GM19463 (cell line): ENCODE data around the gene ADAMTS19.
"Not testable (repeated sequence)": the region's sequence is repeated elsewhere in the genome, so short reads cannot be mapped to it uniquely, and the experiment has no call there.

Experiments used
- ATAC-seq: cut with Tn5 transposase; IDR thresholded peaks from one replicate; pipeline ENCODE4 v1.9.1; 2021; ENCODE audit warnings: mild to moderate bottlenecking, moderate library complexity; ENCODE audit not compliant: unreplicated experiment

ADAMTS19 gene

GRCh38 chr5:129459777-129460671, at the start of gene ADAMTS19:
Gene ADAMTS19, plus strand, starts transcription at chr5:129460298. Its CDS starts 94 bp downstream, at chr5:129460392.
- peak; percentile 60 for ATAC-seq

- no peak for ATAC-seq
Measured at GRCh38 chr5:129410488-129410887, 49.6 kb upstream of the ADAMTS19 start.

- no peak for ATAC-seq
Measured at GRCh38 chr5:129412721-129413120, 47.4 kb upstream of the ADAMTS19 start.

GRCh38 chr5:129413570-129413969, 46.5 kb upstream of the ADAMTS19 start:
- ATAC-seq: no peak

- no peak for ATAC-seq
Measured at GRCh38 chr5:129419292-129419691, 40.8 kb upstream of the ADAMTS19 start.

GRCh38 chr5:129425031-129425430, 35.1 kb upstream of the ADAMTS19 start:
- ATAC-seq: no peak

- ATAC-seq: no peak
Measured at GRCh38 chr5:129426071-129426470, 34.0 kb upstream of the ADAMTS19 start.

GRCh38 chr5:129428636-129429035, 31.5 kb upstream of the ADAMTS19 start:
- not testable (repeated sequence) for ATAC-seq

- no peak for ATAC-seq
Measured at GRCh38 chr5:129431406-129431805, 28.7 kb upstream of the ADAMTS19 start.

- no peak for ATAC-seq
Measured at GRCh38 chr5:129438322-129438721, 21.8 kb upstream of the ADAMTS19 start.

GRCh38 chr5:129440424-129440823, 19.7 kb upstream of the ADAMTS19 start:
- no peak for ATAC-seq

- no peak for ATAC-seq
Measured at GRCh38 chr5:129441096-129441495, 19.0 kb upstream of the ADAMTS19 start.

GRCh38 chr5:129445379-129445778, 14.7 kb upstream of the ADAMTS19 start:
- peak; percentile 64 for ATAC-seq

- ATAC-seq: no peak
Measured at GRCh38 chr5:129447968-129448367, 12.1 kb upstream of the ADAMTS19 start.

GRCh38 chr5:129448654-129449053, 11.4 kb upstream of the ADAMTS19 start:
- ATAC-seq: no peak

- ATAC-seq: no peak
Measured at GRCh38 chr5:129454461-129454860, 5.6 kb upstream of the ADAMTS19 start.

GRCh38 chr5:129459450-129459776, 685 bp upstream of the ADAMTS19 start:
- no peak for ATAC-seq

- ATAC-seq: peak; percentile 13
Measured at GRCh38 chr5:129460672-129460935, 506 bp downstream of the ADAMTS19 start.

GRCh38 chr5:129460936-129461710, 1.0 kb downstream of the ADAMTS19 start:
- ATAC-seq: no peak

GRCh38 chr5:129461711-129462332, 1.7 kb downstream of the ADAMTS19 start:
- ATAC-seq: no peak

GRCh38 chr5:129465776-129466344, 5.8 kb downstream of the ADAMTS19 start:
- ATAC-seq: no peak
